ENCODE data around the gene PACSIN2. TPM values are rescaled to one million over a fixed set of nuclear protein-coding genes. Genes with fewer than 3 reads are reported as not detected.
A peak's percentile ranks its signal among the peaks of the same experiment; 100 is the strongest.

Gene PACSIN2
- total RNA-seq, 3 donors from 2014 or later (not counting 1 experiment from before 2014, with no cell fraction given): 37.1 to 48.5 (median 47.6) TPM

GRCh38 chr22:42820045-42820763, 194.7 kb downstream of the PACSIN2 start:
- H3K27ac Mint-ChIP-seq: peak overlapping the region in 1 of 2 donors; percentile 31
- H3K36me3 ChIP-seq (ENCODE audit: control insufficient read depth, insufficient read depth, low read length): peaks cover 47% of the 10 kb centered on the region

More at GRCh38 chr22:42820045-42820763, 194.7 kb downstream of the PACSIN2 start:
- DNase-seq: peak in 1 of 2 donors; percentile 57
- no peaks in the 10 kb centered on the region for H3K4me1 ChIP-seq (ENCODE audit: control insufficient read depth, insufficient read depth, low read length)
- intact Hi-C loops (cut with micrococcal nuclease): loop anchor here (1.0 to 10.0 kb wide), 2 partner anchors 40 to 155 kb away; no protein-coding TSS in a partner anchor
- H3K9me3 ChIP-seq (ENCODE audit: control insufficient read depth, insufficient read depth, low read length): no peaks in the 10 kb centered on the region
- no peaks in the 10 kb centered on the region for H3K27me3 ChIP-seq (ENCODE audit: control insufficient read depth, insufficient read depth, low read length)
- no peak overlapping the region for H3K27ac ChIP-seq (ENCODE audit: low read length)
- no peaks in the 10 kb centered on the region for H3K27me3 Mint-ChIP-seq (ENCODE audit: low read depth in 2 of 2)
- 74% methylated on average over 9 of the region's 9 CpGs for WGBS (ENCODE audit: insufficient coverage)
- no peak overlapping the region for H3K4me3 Mint-ChIP-seq
- peak; percentile 52 for TF ChIP-seq CTCF (IDR thresholded peaks at IDR 0.05)
- H3K4me3 ChIP-seq (ENCODE audit: low read length): no peak overlapping the region
- no peaks in the 10 kb centered on the region for H3K9me3 Mint-ChIP-seq
- peaks cover 22% of the 10 kb centered on the region for H3K36me3 Mint-ChIP-seq
- peak in 2 of 3 donors; percentile 42 to 46 for ATAC-seq
- H3K4me1 Mint-ChIP-seq: peaks cover 13 to 15% of the 10 kb centered on the region in 2 donors

Other genes starting within 250 kb of the PACSIN2 start
- 10 to 100 TPM; 46.3 to 58.0 (median 53.8) TPM for gene ARFGAP3, start 157.9 kb downstream of the PACSIN2 start, total RNA-seq
- 1 to 10 TPM; 4.4 to 6.5 (median 6.0) TPM for gene TTLL1, start 74.2 kb upstream of the PACSIN2 start, total RNA-seq
- 1 to 10 TPM in 1 of 3 donors, under 1 TPM in 1, not detected in 1; 0.28 to 1.2 TPM for gene BIK, start 95.6 kb upstream of the PACSIN2 start, total RNA-seq
- 10 to 100 TPM in 1 of 3 donors, 1 to 10 TPM in 2; 6.5 to 12.4 (median 9.3) TPM for gene MCAT, start 128.2 kb upstream of the PACSIN2 start, total RNA-seq
- 10 to 100 TPM; 52.1 to 81.7 (median 59.3) TPM for gene TSPO, start 136.4 kb upstream of the PACSIN2 start, total RNA-seq
- gene TTLL12, start 172.0 kb upstream of the PACSIN2 start, total RNA-seq: 10 to 100 TPM in 2 of 3 donors, 1 to 10 TPM in 1; 9.3 to 15.5 (median 13.7) TPM

Measured in natural killer cell (primary cell).